ENCODE data around the gene PTPN21. TPM values are rescaled to one million over a fixed set of nuclear protein-coding genes. Genes with fewer than 3 reads are reported as not detected.

Gene PTPN21
- total RNA-seq, 6 experiments from 2014 or later, result 6.0 to 12.2 (median 10.3) TPM

DNA sequence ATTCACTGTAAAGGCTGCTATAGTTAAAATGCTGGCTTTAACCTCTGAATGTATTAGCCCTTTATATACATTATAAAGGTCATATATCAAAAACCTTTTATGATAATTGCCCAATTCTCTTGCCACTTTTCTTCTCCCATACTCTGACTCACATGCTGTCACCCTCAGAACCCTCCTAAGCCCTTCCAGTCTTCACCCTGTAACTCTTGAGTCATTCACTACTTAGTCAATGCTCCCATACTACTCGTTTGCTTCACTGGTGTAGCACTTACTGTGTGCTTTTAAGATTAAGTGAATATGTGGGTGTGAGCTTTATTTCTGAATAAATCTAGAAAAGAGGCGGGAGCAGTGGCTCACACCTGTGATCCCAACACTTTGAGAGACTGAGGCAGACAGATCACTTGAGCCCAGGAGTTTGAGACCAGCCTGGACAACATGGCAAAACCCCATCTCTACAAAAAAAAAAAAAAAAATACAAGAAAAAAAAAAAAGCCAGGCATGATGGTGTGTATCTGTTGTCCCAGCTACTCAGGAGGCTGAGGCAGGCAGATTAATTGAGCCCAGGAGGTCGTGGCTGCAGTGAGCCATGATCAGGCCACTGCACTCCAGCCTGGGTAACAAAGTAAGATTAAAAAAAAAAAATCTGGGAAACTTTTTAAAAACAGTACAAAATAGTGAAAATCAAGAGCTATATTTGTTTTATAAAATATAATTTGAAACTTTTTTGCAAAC is 131.7 kb downstream of the PTPN21 start:
- DNase-seq (no peak), ATAC-seq (no peak)
- no peak overlapping the region for H3K27ac ChIP-seq
- H3K4me1 ChIP-seq, result no peaks in the 10 kb centered on the region
- H3K9me3 ChIP-seq, result no peaks in the 10 kb centered on the region
- TF ChIP-seq POLR2A (IDR thresholded peaks at IDR 0.05), result no peak
- TF ChIP-seq, protein P1, sequence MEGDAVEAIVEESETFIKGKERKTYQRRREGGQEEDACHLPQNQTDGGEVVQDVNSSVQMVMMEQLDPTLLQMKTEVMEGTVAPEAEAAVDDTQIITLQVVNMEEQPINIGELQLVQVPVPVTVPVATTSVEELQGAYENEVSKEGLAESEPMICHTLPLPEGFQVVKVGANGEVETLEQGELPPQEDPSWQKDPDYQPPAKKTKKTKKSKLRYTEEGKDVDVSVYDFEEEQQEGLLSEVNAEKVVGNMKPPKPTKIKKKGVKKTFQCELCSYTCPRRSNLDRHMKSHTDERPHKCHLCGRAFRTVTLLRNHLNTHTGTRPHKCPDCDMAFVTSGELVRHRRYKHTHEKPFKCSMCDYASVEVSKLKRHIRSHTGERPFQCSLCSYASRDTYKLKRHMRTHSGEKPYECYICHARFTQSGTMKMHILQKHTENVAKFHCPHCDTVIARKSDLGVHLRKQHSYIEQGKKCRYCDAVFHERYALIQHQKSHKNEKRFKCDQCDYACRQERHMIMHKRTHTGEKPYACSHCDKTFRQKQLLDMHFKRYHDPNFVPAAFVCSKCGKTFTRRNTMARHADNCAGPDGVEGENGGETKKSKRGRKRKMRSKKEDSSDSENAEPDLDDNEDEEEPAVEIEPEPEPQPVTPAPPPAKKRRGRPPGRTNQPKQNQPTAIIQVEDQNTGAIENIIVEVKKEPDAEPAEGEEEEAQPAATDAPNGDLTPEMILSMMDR (IDR thresholded peaks at IDR 0.05), result no peak
- H3K27me3 ChIP-seq, result no peaks in the 10 kb centered on the region
- H3K36me3 ChIP-seq, result peaks cover 0 to 5% (median 0%) of the 10 kb centered on the region in 4 donors
- no peak overlapping the region for H3K4me3 ChIP-seq
- 91% methylated on average over 3 of the region's 3 CpGs for WGBS (ENCODE audit: insufficient coverage, low coverage, low lambda C conversion rate, missing lambda C conversion rate)
- intact Hi-C loops (cut with DNase I), result no loop called here

DNA sequence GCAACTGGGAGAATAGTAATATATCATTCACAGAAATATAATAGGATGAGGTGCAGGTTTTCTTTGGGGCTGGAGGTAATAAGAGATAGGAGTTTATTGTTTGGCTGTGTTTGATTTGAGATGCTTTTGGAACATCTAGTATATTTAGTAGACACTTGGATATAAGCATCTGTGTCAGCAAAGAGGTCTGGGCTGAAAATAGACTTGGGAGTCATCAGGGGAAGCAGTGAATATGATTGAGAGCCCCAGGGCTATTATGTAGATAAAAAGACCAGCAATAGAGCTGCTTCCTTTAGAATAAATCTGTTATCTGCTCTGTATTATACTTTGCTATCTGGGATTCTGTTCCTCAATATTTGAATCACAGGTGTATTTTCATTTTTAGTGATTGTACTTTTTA is 132.8 kb downstream of the PTPN21 start:
- Histone ChIP-seq H3K27me3 (no peaks in the 10 kb centered on the region), H3K9me3 (no peaks in the 10 kb centered on the region), H3K27ac (no peak overlapping the region), H3K36me3 (peaks cover 0 to 5% (median 2%) of the 10 kb centered on the region in 4 donors), H3K4me3 (no peak overlapping the region), H3K4me1 (no peaks in the 10 kb centered on the region)
- intact Hi-C loops (cut with DNase I), result no loop called here
- TF ChIP-seq, protein P1 (IDR thresholded peaks at IDR 0.05), result no peak
- no peak for TF ChIP-seq POLR2A (IDR thresholded peaks at IDR 0.05)
- ATAC-seq (no peak), DNase-seq (no peak)

DNA sequence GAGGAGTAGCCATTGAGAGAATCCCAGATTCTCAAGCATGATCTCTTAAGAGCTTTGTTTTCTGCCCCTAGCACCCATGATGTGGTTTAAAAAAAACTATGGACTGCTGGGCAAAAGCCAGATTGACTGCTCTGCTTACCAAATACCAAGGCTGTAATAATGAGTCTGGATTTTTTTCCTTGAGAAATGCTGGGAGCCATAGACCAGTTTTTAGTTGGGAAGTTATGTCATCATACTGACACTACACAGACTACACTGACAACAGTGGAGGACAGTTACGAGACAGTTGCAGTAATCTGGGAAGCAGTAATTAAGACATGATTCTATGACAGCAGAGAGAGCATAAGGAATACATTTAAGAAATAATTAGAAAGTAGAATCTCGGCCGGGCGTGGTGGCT is 133.5 kb downstream of the PTPN21 start:
- 87% methylated on average over 4 of the region's 4 CpGs for WGBS (ENCODE audit: insufficient coverage, low coverage, low lambda C conversion rate, missing lambda C conversion rate)
- Histone ChIP-seq H3K27ac (no peak overlapping the region), H3K4me3 (no peak overlapping the region), H3K27me3 (no peaks in the 10 kb centered on the region), H3K9me3 (no peaks in the 10 kb centered on the region), H3K36me3 (peaks cover 0 to 5% (median 0%) of the 10 kb centered on the region in 4 donors), H3K4me1 (no peaks in the 10 kb centered on the region)
- ATAC-seq, result no peak
- intact Hi-C loops (cut with DNase I), result no loop called here
- TF ChIP-seq, protein P1 (IDR thresholded peaks at IDR 0.05), result no peak
- no peak for TF ChIP-seq POLR2A (IDR thresholded peaks at IDR 0.05)
- no peak for DNase-seq

DNA sequence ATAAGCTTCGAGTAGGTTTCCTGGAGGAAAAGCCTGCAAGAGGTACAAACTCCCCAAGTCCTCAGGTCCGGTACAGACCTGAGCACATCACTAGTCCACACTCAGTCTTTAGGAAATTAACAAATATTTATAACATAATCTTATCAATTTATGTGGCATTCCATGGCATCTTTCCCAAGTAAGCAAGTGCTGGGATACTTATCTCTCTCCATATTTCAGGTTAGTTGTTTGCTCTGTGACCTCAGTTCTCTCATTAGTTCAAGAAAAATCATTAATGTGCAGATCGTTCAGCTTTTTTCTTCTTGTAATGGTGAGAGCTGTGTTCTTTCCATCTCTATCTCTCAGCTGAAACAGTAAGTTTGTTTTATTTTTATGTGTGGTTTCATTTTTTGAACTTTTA is 134.6 kb downstream of the PTPN21 start:
- peaks cover 0 to 5% (median 0%) of the 10 kb centered on the region in 4 donors for H3K36me3 ChIP-seq
- H3K4me3 ChIP-seq, result no peak overlapping the region
- H3K27me3 ChIP-seq, result no peaks in the 10 kb centered on the region
- 75% methylated on average over 3 of the region's 3 CpGs for WGBS (ENCODE audit: insufficient coverage, low coverage, low lambda C conversion rate, missing lambda C conversion rate)
- H3K27ac ChIP-seq, result no peak overlapping the region
- ATAC-seq, result no peak
- no peak for TF ChIP-seq POLR2A (IDR thresholded peaks at IDR 0.05)
- TF ChIP-seq, protein P1 (IDR thresholded peaks at IDR 0.05), result no peak
- DNase-seq, result no peak
- H3K4me1 ChIP-seq, result no peaks in the 10 kb centered on the region
- H3K9me3 ChIP-seq, result no peaks in the 10 kb centered on the region
- intact Hi-C loops (cut with DNase I), result no loop called here

DNA sequence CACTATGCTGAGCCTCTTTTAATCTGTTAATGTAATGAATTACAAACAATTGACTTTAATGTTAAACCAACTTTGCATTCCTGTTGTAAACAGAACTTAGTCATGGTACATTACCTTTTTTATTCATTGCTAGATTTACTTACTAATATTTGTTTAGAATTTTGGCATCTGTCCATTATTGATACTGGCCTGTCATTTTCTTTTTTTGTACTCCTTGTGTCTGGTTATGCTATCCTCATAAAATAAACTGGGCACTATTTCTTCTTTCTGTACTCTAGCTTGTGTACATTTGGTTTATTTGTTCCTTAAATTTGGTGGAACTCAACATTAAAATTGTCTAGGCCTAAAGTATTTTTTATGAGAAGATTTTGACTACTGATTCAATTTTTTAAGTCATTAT is 137.2 kb downstream of the PTPN21 start:
- TF ChIP-seq POLR2A (IDR thresholded peaks at IDR 0.05), result no peak
- Histone ChIP-seq H3K36me3 (peaks cover 0 to 5% (median 0%) of the 10 kb centered on the region in 4 donors), H3K9me3 (no peaks in the 10 kb centered on the region)

More for the DNA sequence above, 137.2 kb downstream of the PTPN21 start:
- no peak overlapping the region for H3K4me3 ChIP-seq
- no peaks in the 10 kb centered on the region for H3K4me1 ChIP-seq
- intact Hi-C loops (cut with DNase I), result no loop called here
- H3K27me3 ChIP-seq, result no peaks in the 10 kb centered on the region
- no peak overlapping the region for H3K27ac ChIP-seq
- DNase-seq, result no peak
- no peak for ATAC-seq

Small RNAs within 50 kb of the gene (small RNA-seq; reads per million reads assigned to genes)
- gene RNU4-22P, result 0 reads per million in 2 experiments

Other genes with a start within 250 kb of the PTPN21 start
- not detected for gene KCNK10, start 231.7 kb downstream of the PTPN21 start, total RNA-seq
- 10 to 100 TPM in 1 of 6 experiments, 1 to 10 TPM in 5; 3.3 to 10.2 (median 5.6) TPM for gene SPATA7, start 169.3 kb downstream of the PTPN21 start, total RNA-seq
- 10 to 100 TPM; 37.2 to 52.5 (median 42.1) TPM for gene ZC3H14, start 8.0 kb upstream of the PTPN21 start, total RNA-seq
- gene EML5, start 237.9 kb upstream of the PTPN21 start, total RNA-seq, result 1 to 10 TPM in 1 of 6 experiments, under 1 TPM in 5; 0.07 to 1.7 (median 0.24) TPM

Data from right lobe of liver (tissue), 6 donors.